ENCODE data around the gene TBXAS1. TPM values are rescaled to one million over a fixed set of nuclear protein-coding genes. Genes with fewer than 3 reads are reported as not detected.
"Not testable (repeated sequence)": the region's sequence is repeated elsewhere in the genome, so short reads cannot be mapped to it uniquely, and the experiment has no call there.

TBXAS1 gene
- total RNA-seq, 1 donor from 2014 or later: 65.4 TPM

DNA sequence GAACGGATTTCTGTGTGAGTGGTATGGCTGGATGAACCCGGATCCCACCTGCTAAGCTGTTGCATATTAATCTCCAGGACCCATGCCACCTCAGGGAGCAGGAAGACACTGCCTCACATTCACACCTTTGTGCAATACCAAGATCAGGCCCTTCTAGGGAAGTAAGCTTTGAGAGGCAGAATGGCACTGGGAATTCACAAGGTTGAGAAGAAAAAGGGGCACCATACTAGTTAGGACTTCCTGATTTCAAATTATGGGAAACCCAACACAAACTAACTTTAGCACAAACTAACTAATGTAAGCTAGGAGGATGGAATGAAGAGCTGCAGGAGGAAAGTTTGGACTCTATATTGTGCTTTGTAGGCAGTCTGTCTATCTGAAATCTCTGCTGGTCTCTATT, 71.3 kb downstream of the TBXAS1 start:
- Histone ChIP-seq H3K9me3 (no peaks in the 10 kb centered on the region), H3K27me3 (no peaks in the 10 kb centered on the region), H3K4me1 (peaks cover 6% of the 10 kb centered on the region), H3K27ac (no peak overlapping the region), H3K36me3 (no peaks in the 10 kb centered on the region), H3K4me3 (no peak overlapping the region)
- TF ChIP-seq, protein P1, sequence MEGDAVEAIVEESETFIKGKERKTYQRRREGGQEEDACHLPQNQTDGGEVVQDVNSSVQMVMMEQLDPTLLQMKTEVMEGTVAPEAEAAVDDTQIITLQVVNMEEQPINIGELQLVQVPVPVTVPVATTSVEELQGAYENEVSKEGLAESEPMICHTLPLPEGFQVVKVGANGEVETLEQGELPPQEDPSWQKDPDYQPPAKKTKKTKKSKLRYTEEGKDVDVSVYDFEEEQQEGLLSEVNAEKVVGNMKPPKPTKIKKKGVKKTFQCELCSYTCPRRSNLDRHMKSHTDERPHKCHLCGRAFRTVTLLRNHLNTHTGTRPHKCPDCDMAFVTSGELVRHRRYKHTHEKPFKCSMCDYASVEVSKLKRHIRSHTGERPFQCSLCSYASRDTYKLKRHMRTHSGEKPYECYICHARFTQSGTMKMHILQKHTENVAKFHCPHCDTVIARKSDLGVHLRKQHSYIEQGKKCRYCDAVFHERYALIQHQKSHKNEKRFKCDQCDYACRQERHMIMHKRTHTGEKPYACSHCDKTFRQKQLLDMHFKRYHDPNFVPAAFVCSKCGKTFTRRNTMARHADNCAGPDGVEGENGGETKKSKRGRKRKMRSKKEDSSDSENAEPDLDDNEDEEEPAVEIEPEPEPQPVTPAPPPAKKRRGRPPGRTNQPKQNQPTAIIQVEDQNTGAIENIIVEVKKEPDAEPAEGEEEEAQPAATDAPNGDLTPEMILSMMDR (IDR thresholded peaks at IDR 0.05): no peak
- DNase-seq (no peak), ATAC-seq (no peak)
- intact Hi-C loops (cut with DNase I): no loop called here

GRCh38 chr7:139901056-139901795, 72.2 kb downstream of the TBXAS1 start:
- TF ChIP-seq, protein P1 (IDR thresholded peaks at IDR 0.05): no peak
- no peaks in the 10 kb centered on the region for H3K36me3 ChIP-seq
- intact Hi-C loops (cut with DNase I): no loop called here
- H3K27ac ChIP-seq: no peak overlapping the region
- no peak overlapping the region for H3K4me3 ChIP-seq
- ATAC-seq (peak; percentile 69), DNase-seq (no peak)
- no peaks in the 10 kb centered on the region for H3K27me3 ChIP-seq
- H3K4me1 ChIP-seq: peaks cover 6% of the 10 kb centered on the region
- no peaks in the 10 kb centered on the region for H3K9me3 ChIP-seq

- Histone ChIP-seq H3K4me3 (no peak overlapping the region), H3K4me1 (peaks cover 6% of the 10 kb centered on the region), H3K36me3 (no peaks in the 10 kb centered on the region), H3K27ac (no peak overlapping the region), H3K27me3 (no peaks in the 10 kb centered on the region), H3K9me3 (no peaks in the 10 kb centered on the region)
- intact Hi-C loops (cut with DNase I): no loop called here
- ATAC-seq: peak; percentile 64
- DNase-seq: no peak
- TF ChIP-seq, protein P1 (IDR thresholded peaks at IDR 0.05): no peak
Measured at GRCh38 chr7:139901901-139902300, 72.8 kb downstream of the TBXAS1 start.

GRCh38 chr7:139902436-139903102, 73.5 kb downstream of the TBXAS1 start:
- DNase-seq: no peak
- H3K27ac ChIP-seq: no peak overlapping the region
- TF ChIP-seq, protein P1 (IDR thresholded peaks at IDR 0.05): no peak
- intact Hi-C loops (cut with DNase I): no loop called here
- no peaks in the 10 kb centered on the region for H3K27me3 ChIP-seq
- H3K9me3 ChIP-seq: no peaks in the 10 kb centered on the region
- no peaks in the 10 kb centered on the region for H3K36me3 ChIP-seq
- H3K4me3 ChIP-seq: no peak overlapping the region
- peaks cover 6% of the 10 kb centered on the region for H3K4me1 ChIP-seq
- no peak for ATAC-seq

GRCh38 chr7:139903103-139903477, 74.0 kb downstream of the TBXAS1 start:
- DNase-seq; H3K4me3 ChIP-seq; H3K4me1 ChIP-seq; H3K27me3 ChIP-seq; H3K36me3 ChIP-seq; intact Hi-C loops (cut with DNase I); H3K9me3 ChIP-seq; ATAC-seq; H3K27ac ChIP-seq: not testable (repeated sequence)

- ATAC-seq (no peak), DNase-seq (no peak)
- Histone ChIP-seq H3K4me1 (no peaks in the 10 kb centered on the region), H3K9me3 (no peaks in the 10 kb centered on the region), H3K27ac (no peak overlapping the region), H3K27me3 (no peaks in the 10 kb centered on the region), H3K36me3 (no peaks in the 10 kb centered on the region), H3K4me3 (no peak overlapping the region)
- intact Hi-C loops (cut with DNase I): no loop called here
- TF ChIP-seq, protein P1 (IDR thresholded peaks at IDR 0.05): no peak
Measured at GRCh38 chr7:139906879-139907278, 77.8 kb downstream of the TBXAS1 start.
